Naive B cell (primary cell): Measurements from ENCODE around the gene CENPK. TPM values are rescaled to one million over a fixed set of nuclear protein-coding genes. Genes with fewer than 3 reads are reported as not detected.

Experiments
- ATAC-seq, 2 donors: fragments of 150-1000 bp; cut with Tn5 transposase; 2 replicates each; pipeline ENCODE4 v1.10.0; 2021; ENCODE audit warnings: low read depth in 2 of 2, mild to moderate bottlenecking in 2 of 2, moderate library complexity in 2 of 2
- DNase-seq: peaks from one replicate; pipeline ENCODE4 v3.0.0; 2022
- H3K27ac Mint-ChIP-seq, 6 donors: one replicate each; pipeline ENCODE4 v1.8.0; 2020 to 2022; ENCODE audit warnings: mild to moderate bottlenecking in 6 of 6, mixed read lengths in 6 of 6, moderate library complexity in 5 of 6, inconsistent platforms in 2 of 6
- H3K27me3 Mint-ChIP-seq, 3 donors: one replicate each; pipeline ENCODE4 v1.8.0; 2021 to 2022; ENCODE audit warnings: mixed read lengths in 3 of 3, mild to moderate bottlenecking in 1 of 3
- H3K36me3 Mint-ChIP-seq, 2 donors: one replicate each; pipeline ENCODE4 v1.8.0; 2020 to 2022; ENCODE audit warnings: mixed read lengths in 2 of 2, inconsistent platforms in 1 of 2, mild to moderate bottlenecking in 1 of 2
- H3K4me1 Mint-ChIP-seq, 3 donors: one replicate each; pipeline ENCODE4 v1.8.0; 2020 to 2022; ENCODE audit warnings: mixed read lengths in 3 of 3, inconsistent platforms in 1 of 3, mild to moderate bottlenecking in 1 of 3, moderate library complexity in 1 of 3
- H3K4me3 Mint-ChIP-seq, 8 donors: one replicate each; pipeline ENCODE4 v1.8.0; 2020 to 2022; ENCODE audit warnings: mild to moderate bottlenecking in 8 of 8, mixed read lengths in 8 of 8, moderate library complexity in 8 of 8, inconsistent platforms in 2 of 8
- H3K9me3 Mint-ChIP-seq, 7 donors: one replicate each; pipeline ENCODE4 v1.8.0; 2020 to 2022; ENCODE audit warnings: mixed read lengths in 7 of 7, mild to moderate bottlenecking in 5 of 7, inconsistent platforms in 2 of 7, moderate library complexity in 1 of 7
- polyA plus RNA-seq, 6 donors: library from polyadenylated mRNA; unstranded; fragments of 300-500 nt; fragmentation: Illumina TruSeq; gene quantifications; one replicate each; pipeline ENCODE4 v1.2.3, GENCODE V29; 2021; ENCODE audit warnings: low read depth in 6 of 6

The CENPK gene
- polyA plus RNA-seq, 6 donors from 2014 or later = 5.7 to 13.3 (median 10.8) TPM

DNA sequence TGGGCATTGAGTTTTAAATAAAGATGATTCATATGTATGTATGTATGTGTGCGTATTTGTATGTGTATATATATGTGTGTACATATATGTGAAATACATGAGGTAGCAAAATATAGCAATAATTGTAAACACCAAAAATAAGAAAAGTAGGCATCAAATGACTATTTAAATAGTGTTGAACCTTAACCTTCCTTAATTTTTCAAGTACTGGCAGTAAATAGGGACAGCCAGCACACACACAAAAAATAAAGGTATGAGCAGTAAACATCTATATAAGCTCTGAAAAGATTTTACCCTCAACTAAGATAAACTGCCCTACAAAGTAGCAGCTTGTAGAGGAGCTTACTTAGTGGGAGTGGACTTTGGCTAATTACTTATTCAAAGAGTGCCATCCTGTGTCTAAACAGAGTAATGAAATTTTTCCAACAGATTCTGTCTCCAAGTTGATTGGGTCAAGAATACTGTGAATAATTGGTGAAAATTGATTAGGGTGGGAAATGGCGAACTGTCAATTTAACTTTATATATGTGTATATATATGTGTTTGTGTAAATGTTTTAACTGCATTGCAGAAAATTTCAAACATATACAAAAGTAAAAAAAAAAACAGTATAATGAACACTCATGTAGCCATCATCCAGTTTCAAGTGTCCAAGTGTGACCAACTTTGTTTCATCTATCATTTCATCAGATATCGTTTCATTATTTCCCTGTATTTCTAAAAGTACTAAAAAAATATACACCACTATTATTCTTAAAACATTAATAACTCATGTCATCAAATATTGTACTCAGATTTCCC is 79.2 kb downstream of the CENPK start:
- H3K4me3 Mint-ChIP-seq = peak overlapping the region in 2 of 8 donors; percentile 48 to 93
- H3K9me3 Mint-ChIP-seq = no peaks in the 10 kb centered on the region
- no peaks in the 10 kb centered on the region for H3K36me3 Mint-ChIP-seq
- peak; percentile 34 to 44 for ATAC-seq
- H3K27me3 Mint-ChIP-seq = no peaks in the 10 kb centered on the region
- peaks cover 7 to 18% (median 17%) of the 10 kb centered on the region in 3 donors for H3K4me1 Mint-ChIP-seq
- H3K27ac Mint-ChIP-seq = peak overlapping the region in 2 of 6 donors; percentile 84 to 95
- peak; percentile 31 for DNase-seq

DNA sequence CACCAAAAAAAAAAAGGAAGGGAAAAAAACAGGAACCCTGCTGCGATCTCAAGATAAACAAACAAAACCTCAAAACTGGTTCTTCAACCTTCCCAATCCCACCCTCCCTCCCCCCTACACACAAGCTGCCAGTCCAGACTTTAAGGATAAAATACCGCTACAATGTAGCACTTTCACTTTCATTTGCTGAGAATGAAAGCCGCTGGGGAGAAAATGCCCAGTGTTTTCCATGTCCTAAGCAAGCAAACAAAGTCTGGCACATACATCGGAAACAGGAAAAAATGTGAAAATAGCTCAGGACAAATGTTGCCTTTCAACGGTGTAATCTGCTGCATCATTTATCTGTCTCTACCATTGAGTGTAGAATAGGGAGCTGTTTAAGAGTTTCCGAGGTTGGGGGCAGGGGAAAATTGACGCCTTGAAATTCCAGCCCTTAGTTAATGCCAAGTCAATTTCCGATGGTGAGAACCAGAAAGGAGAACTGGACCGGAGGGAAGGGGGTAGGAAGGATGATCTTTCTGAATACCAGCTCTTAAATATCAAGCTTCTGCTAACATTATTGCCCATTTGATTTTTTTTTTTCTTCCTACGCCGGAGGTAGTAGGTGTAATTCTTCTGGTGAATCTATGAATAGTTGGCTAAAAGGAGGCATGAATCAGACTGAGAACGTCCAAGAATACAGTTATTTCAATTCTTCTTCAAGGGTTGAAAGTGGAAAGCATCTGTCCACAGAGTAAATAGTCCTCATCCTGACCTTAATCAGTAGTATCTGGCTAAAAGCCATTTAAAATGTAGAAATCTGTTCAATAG is 80.0 kb downstream of the CENPK start:
- H3K27me3 Mint-ChIP-seq = no peaks in the 10 kb centered on the region
- no peak for ATAC-seq
- H3K36me3 Mint-ChIP-seq = no peaks in the 10 kb centered on the region
- no peaks in the 10 kb centered on the region for H3K9me3 Mint-ChIP-seq
- H3K4me3 Mint-ChIP-seq = peak overlapping the region in 1 of 8 donors; percentile 93
- peak; percentile 17 for DNase-seq
- H3K4me1 Mint-ChIP-seq = peaks cover 7 to 18% (median 17%) of the 10 kb centered on the region in 3 donors
- peak overlapping the region in 5 of 6 donors; percentile 91 to 97 (median 93) for H3K27ac Mint-ChIP-seq

DNA sequence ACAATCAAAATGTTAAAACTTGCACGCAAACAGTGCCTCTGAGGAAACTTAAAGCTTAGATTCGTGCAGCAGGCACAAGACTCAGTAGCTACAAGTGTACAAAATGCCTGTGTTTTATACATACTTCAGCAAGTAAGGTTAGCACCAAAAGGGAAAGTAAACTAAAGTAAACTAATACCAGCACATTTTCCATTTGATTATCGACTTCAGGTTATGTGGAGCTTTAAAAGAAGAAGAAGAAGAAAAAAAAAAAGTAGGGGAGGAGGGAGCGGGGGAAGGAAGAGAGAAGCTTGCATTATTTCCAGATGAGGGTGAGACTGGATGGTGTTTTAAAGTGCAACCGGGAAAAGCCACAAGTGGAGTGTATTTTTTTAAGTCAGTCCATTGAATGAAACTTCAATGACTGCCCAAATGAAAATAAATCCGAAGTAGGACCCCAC is 80.7 kb downstream of the CENPK start:
- Mint-ChIP-seq H3K27ac (peak overlapping the region in 5 of 6 donors; percentile 91 to 97 (median 93)), H3K4me3 (peak overlapping the region in 1 of 8 donors; percentile 93), H3K36me3 (no peaks in the 10 kb centered on the region), H3K27me3 (no peaks in the 10 kb centered on the region), H3K4me1 (peaks cover 8 to 18% (median 17%) of the 10 kb centered on the region in 3 donors), H3K9me3 (no peaks in the 10 kb centered on the region)
- DNase-seq (peak; percentile 9), ATAC-seq (no peak)

DNA sequence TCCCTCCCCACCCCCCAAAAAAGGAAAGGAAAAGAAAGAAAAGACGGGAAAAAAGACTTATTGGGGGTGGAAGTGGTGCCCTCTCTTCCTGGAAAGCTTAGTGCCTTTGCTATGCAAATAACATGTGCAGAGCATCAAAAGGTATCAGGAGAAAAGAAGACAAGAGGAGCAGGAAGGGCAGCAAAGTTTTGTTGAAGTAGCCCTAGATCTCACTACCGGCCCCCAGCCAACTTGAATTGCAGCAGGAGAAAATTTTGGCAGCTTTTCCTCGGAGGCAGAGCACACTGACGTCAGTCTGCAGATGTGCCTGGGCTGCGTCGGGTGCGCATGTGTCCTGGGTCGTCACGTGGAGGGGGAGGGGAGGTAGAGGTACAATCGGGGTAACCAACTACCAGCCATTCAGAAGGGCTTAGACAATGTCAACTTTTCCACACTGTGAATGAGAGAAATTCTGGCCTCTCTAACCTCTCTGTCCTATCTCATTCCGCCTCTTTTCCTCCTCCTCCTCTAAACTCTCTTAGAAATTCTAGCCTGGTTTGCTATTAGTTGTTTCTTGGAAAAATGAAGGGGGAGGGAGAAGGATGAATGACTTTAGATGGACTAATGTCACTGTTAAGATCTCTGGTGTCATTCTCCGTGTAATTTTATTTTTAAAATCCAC is 81.2 kb downstream of the CENPK start, which contains the start of gene ADAMTS6:
ADAMTS6 (minus strand) TSS at position 286 of the 661 bp plus-strand sequence. CDS start 8,247 bp downstream, outside the sequence.
- Mint-ChIP-seq H3K36me3 (no peaks in the 10 kb centered on the region), H3K4me1 (peaks cover 8 to 18% (median 17%) of the 10 kb centered on the region in 3 donors), H3K9me3 (no peaks in the 10 kb centered on the region), H3K27ac (peak within 1 kb of the TSS in 5 of 6 donors; percentile 91 to 97 (median 93)), H3K27me3 (no peaks in the 10 kb centered on the region), H3K4me3 (peak within 1 kb of the TSS in 1 of 8 donors; percentile 93)
- ATAC-seq = peak; percentile 84 to 87
- peak; percentile 73 for DNase-seq

DNA sequence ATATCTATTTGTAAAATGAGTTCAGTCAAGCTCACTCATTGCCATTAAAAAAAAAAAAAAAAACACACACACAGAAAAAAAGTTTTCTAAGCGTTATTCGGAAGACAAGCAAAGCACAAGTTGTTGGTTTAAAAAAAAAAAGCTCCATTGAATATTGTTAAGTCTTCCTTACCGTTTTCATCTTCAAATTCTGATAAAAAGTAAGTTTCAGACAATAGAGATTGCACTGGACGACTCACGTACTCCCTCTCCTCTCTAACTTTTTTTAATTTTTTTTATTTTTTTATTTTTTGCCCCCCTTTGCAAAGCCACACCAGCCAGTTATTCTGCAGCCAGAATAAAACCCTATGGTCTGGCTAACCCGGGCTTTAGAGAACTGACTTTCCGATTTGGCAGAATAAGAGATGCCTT is 81.8 kb downstream of the CENPK start:
- ATAC-seq = peak in 1 of 2 donors; percentile 17
- Mint-ChIP-seq H3K9me3 (no peaks in the 10 kb centered on the region), H3K36me3 (no peaks in the 10 kb centered on the region)

DNA sequence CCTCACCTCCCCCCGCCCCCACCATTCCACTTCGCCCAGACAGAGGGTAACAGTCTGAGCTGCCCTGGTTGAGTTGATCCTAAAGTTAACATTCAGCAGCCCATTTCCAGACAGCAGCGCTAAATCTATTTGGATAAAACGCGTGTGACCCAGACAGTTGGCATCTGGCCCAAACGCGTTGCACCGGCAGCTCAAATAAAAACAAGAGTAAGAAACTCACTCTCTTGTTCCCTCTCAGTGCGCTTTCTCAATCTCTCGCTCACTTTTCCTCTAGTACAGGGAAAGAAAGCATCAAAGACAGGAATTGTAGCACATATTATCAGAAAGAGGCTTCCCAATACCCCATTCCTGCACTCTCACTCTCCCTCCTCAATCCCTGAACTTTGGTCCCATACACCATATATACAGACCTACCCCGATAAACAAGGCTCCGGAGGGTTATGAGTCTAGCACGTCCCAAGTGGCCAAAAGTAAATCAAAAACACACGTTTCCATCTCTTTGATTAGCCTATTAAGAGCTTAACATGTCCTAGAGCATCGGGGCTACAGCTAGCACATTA is 82.6 kb downstream of the CENPK start:
- H3K27ac Mint-ChIP-seq = no peak overlapping the region
- peak; percentile 24 for DNase-seq
- ATAC-seq = peak; percentile 41 to 45
- no peak overlapping the region for H3K4me3 Mint-ChIP-seq
- H3K4me1 Mint-ChIP-seq = peaks cover 8 to 18% (median 17%) of the 10 kb centered on the region in 3 donors
- no peaks in the 10 kb centered on the region for H3K36me3 Mint-ChIP-seq
- no peaks in the 10 kb centered on the region for H3K9me3 Mint-ChIP-seq
- no peaks in the 10 kb centered on the region for H3K27me3 Mint-ChIP-seq

More for the DNA sequence above, 81.8 kb downstream of the CENPK start:
- Mint-ChIP-seq H3K4me1 (peaks cover 8 to 18% (median 17%) of the 10 kb centered on the region in 3 donors), H3K4me3 (peak overlapping the region in 1 of 8 donors; percentile 93), H3K27me3 (no peaks in the 10 kb centered on the region), H3K27ac (peak overlapping the region in 5 of 6 donors; percentile 91 to 97 (median 93))
- DNase-seq = no peak

DNA sequence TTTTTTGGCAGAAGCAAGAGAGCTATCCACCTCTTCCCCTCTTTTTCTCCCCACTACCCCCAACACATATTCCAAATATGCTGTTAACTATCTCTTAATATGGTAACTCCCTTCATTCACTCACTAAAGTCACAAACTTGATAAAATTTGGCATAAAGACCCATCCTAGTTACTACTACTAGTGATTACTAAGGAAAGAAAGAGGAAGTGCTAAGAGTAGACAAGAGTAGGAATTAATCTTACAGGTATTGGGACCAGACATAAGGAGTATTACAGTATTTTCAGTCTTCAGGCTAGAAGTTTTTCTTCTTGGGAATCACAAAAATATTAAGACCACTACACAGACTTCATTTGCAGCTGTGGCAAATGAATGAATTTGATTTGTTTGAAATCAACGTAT is 83.4 kb downstream of the CENPK start:
- ATAC-seq = no peak
- DNase-seq = no peak
- no peak overlapping the region for H3K4me3 Mint-ChIP-seq
- no peak overlapping the region for H3K27ac Mint-ChIP-seq
- H3K9me3 Mint-ChIP-seq = no peaks in the 10 kb centered on the region
- H3K27me3 Mint-ChIP-seq = no peaks in the 10 kb centered on the region
- H3K36me3 Mint-ChIP-seq = no peaks in the 10 kb centered on the region
- H3K4me1 Mint-ChIP-seq = peaks cover 8 to 18% (median 17%) of the 10 kb centered on the region in 3 donors

GRCh38 chr5:65478336-65478735 is 84.6 kb downstream of the CENPK start:
- Mint-ChIP-seq H3K27me3 (no peaks in the 10 kb centered on the region), H3K36me3 (no peaks in the 10 kb centered on the region), H3K4me3 (no peak overlapping the region), H3K27ac (no peak overlapping the region), H3K4me1 (peaks cover 8 to 16% (median 16%) of the 10 kb centered on the region in 3 donors), H3K9me3 (no peaks in the 10 kb centered on the region)
- DNase-seq = no peak
- ATAC-seq = no peak

GRCh38 chr5:65475895-65476294 is 87.1 kb downstream of the CENPK start:
- DNase-seq (no peak), ATAC-seq (peak in 1 of 2 donors; percentile 13)
- Mint-ChIP-seq H3K4me3 (no peak overlapping the region), H3K36me3 (no peaks in the 10 kb centered on the region), H3K27me3 (no peaks in the 10 kb centered on the region), H3K27ac (no peak overlapping the region), H3K4me1 (peaks cover 0 to 3% (median 0%) of the 10 kb centered on the region in 3 donors), H3K9me3 (no peaks in the 10 kb centered on the region)

DNA sequence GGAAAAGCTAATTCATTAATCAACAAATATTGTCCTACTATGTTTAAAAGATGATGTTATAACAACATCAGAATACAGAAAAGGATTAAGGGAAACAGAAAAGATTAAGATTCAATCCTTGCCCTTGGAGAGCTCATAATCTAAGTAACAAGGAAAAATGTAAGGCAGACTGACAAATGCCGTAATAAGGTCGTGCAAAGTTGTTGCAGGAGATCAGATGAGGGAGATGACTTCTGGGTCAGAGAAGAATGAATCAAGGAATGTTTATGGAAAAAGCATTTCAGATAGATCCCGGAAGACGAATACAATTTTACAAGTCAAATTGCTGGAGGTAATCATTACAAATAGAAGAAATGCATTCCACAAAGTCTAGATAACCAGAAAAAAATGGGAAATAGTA is 87.6 kb downstream of the CENPK start:
- ATAC-seq = no peak
- H3K36me3 Mint-ChIP-seq = no peaks in the 10 kb centered on the region
- no peaks in the 10 kb centered on the region for H3K9me3 Mint-ChIP-seq
- H3K4me3 Mint-ChIP-seq = no peak overlapping the region
- peaks cover 0 to 2% (median 0%) of the 10 kb centered on the region in 3 donors for H3K4me1 Mint-ChIP-seq
- no peak overlapping the region for H3K27ac Mint-ChIP-seq
- H3K27me3 Mint-ChIP-seq = no peaks in the 10 kb centered on the region
- no peak for DNase-seq

GRCh38 chr5:65474130-65474711 is 88.7 kb downstream of the CENPK start:
- DNase-seq = no peak
- no peak overlapping the region for H3K4me3 Mint-ChIP-seq
- H3K36me3 Mint-ChIP-seq = no peaks in the 10 kb centered on the region
- H3K27me3 Mint-ChIP-seq = no peaks in the 10 kb centered on the region
- H3K9me3 Mint-ChIP-seq = no peaks in the 10 kb centered on the region
- peak overlapping the region in 1 of 6 donors; percentile 9 for H3K27ac Mint-ChIP-seq
- H3K4me1 Mint-ChIP-seq = peaks cover 0 to 2% (median 0%) of the 10 kb centered on the region in 3 donors
- no peak for ATAC-seq

DNA sequence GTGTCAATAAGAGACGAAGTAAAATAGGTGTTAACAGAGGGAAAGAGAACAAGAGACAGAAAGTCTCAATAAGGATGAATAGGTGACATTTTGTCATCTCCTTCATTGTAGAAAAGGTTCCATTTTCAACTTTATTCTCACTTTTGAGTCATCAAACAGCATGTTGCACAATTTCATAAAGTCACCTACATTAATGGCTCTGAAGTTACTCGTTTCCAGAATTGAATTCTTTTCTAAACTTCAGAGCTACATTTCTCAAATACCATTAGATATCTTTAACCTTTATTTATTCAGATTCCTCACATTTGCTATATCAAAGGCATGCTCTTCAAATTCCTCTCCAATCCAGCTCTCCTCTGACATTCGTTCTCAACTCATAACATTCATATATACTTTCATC is 94.3 kb downstream of the CENPK start:
- no peak overlapping the region for H3K27ac Mint-ChIP-seq
- no peaks in the 10 kb centered on the region for H3K9me3 Mint-ChIP-seq
- ATAC-seq = no peak
- no peaks in the 10 kb centered on the region for H3K4me1 Mint-ChIP-seq
- no peaks in the 10 kb centered on the region for H3K27me3 Mint-ChIP-seq
- no peaks in the 10 kb centered on the region for H3K36me3 Mint-ChIP-seq
- H3K4me3 Mint-ChIP-seq = no peak overlapping the region
- no peak for DNase-seq
